ENCODE measurements around the gene UBE2E2.
"Not testable (repeated sequence)": the region's sequence is repeated elsewhere in the genome, so short reads cannot be mapped to it uniquely, and the experiment has no call there.

The UBE2E2 gene

DNA sequence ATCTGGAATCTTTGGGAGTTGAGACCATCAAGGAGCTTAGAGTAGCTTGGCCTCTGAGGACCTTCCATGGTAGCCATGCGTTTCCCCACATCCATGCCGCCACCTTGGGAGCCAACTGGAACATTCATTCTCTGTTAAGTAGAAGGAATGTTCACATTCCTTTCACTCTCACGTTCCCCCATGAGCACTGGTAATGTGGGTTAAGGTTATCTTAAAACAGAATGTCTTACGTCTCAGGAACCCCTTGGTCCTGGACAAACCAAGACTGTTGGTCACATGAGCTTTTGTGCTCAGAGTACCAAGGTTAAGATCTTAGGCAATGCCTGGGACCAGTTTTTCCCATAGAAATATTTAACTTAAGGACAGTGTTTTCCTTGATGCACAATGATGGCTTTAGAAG is 390.9 kb downstream of the UBE2E2 start:
- no peak for DNase-seq

DNA sequence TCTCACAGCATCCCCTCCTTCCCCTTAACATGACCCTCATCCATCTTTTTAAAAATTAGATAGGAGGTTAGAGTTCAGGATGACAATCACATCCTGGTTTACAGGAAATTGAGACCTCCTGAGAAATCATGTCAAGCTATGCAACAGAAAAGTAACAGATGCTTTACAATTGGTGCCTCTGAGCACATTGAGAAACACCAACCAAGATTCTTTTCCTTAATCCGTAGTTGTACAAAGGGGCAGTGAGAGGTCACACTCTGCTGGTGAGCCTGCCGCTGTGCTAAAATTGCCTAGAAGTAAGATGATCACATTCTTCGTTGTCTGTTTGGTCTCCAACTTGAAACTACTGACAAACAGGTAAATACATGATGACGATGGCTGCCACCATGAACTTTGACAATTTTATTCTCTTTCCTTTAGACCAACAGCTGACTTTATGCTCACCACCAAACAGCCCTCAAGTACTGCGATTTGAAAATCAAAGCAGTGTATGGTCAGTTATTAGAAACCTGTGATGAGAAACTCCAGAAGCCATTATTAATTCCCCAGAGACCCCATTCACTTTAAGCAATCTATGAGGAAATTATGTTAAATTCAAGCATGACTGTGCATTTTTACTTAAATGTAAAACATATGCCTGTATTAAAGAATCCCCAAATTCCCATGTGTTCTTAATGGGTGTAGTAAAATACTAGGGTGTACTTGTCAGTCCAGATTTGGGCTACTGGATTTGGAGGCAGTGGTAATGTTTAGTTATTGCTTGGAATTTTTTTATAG is 392.0 kb downstream of the UBE2E2 start:
- no peak for DNase-seq

DNA sequence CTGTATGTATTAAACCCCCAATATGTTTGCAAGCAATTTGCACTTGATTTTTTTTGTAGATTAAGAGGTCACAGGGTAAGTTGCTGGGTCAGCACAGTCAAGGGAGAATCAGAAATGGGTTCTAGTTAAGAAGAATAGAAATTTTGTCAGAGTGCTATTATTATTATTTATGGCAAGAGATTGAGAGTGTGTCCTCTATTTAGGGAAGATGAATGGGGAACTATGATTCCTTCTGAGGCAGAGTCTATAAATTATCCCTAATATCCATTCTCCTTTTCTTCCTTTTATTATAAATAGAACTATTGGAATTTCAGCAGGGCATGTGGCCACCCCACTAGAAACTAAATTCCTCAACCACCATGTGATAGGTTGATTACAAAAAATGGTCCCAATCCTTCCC is 392.7 kb downstream of the UBE2E2 start:
- DNase-seq, result no peak

DNA sequence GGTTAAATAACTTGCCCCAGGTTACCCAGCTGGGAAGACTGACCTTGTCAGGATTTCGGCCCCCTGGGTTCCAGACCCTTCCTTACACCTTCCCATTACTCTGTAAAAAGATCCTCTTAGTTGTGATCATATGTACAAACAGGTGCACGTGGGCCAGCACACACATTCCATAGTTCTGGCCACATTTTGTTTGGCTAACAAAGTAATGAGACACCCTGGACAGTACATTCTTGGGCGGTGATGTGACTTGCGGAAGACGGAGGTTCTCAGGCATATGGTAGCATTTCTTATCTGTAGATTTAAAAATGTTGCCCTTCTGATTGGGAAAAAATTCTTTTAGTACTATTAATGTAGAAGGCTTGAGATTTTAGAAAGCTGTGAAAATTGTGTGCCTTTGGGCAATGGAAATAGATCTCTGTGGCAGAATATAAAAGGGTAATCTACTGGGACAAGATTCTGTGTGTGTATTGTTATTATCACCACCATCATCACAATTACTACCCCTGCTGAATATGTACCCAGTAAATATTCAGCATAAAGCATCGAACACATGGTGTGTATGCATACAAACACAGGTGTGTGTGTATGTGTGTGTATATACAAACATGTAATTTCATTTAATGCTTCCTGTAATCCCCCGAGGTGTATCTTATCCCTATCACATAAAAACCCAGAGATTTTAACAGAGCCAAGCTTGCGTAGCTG is 397.2 kb downstream of the UBE2E2 start:
- DNase-seq, result peak in 1 of 3 experiments; percentile 36

DNA sequence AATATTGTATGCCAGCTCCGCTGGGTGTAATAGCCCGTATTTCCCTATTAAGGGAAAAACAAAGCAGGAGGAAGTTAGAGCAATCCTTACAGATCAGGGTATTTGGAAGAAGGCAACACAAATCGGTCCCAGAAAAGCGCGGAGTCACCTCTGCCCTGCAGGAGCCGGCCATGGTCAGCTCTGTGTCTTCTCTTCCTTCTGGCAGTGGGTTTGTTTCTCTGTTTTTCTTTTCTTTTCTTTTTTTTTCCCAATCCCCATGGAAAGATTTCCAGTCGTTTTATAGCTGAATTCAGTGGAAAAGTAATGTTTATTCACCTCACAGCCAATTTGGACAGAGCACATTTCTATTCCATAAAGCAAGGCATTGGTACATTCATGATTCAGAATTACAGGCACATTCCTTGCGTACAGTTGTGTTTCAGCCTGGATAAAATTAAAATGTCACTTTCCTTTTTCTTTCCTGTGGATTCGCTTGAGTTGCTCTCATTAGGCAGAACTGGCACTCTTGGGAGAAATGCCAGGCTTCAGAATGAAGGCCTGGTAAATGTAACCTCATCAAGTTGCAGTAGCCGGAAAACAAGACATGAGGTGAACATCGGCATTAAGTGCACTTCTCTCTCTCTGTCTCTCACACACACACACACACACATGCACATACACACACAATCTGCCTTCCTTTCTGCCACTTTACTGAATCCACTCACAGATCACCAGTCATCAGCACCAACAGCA is 398.1 kb downstream of the UBE2E2 start:
- no peak for DNase-seq

DNA sequence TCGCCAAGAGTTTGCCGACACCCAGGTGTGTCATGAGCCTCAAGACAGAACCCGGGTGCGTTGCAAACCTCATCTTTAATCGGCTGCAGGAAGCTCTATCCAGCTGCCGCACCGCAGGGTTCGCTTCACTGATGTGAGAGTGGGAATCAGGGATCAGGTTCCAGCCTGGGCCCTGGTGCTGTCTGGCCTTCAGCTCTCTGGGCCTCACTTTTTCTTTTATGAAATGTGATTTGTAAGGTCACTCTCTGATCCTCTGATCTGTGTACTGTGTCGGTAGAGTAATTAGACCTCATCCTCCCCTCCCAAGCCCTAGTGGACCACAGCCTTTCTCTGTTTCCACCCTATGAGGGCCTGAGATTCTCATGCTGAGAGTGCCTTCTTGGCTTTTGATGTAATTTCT is 399.8 kb downstream of the UBE2E2 start:
- peak in 2 of 3 experiments; percentile 2 to 29 for DNase-seq

DNA sequence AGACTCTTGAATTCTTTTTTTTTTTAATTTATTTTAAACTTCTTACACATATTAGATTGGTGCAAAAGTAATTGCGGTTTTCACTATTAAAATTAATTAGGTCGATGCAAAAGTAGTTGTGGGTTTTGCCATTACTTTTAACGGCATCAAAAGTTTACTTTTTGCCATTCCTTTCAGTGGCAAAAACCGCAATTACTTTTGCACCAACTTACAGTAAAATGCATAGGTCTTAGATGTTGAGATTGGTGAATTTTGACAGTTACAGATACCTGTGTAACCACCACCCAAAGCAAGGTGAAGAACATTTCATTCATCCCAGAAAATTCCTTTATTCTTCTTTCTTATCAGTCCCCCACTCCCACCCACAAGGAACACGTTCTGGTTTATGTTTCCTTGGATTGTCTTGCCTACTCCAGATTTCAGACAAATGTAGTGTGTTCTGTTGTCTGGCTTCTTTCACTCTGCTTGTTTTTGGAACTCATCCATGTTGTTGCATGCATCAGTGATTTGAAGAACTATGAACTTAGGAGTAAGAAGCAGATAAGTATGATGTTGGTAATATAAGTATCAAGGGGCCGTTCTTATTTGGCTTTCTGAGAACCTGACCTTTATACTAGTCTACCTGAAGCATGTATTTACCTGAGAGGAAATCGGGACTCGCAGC is 404.2 kb downstream of the UBE2E2 start:
- no peak for DNase-seq

DNA sequence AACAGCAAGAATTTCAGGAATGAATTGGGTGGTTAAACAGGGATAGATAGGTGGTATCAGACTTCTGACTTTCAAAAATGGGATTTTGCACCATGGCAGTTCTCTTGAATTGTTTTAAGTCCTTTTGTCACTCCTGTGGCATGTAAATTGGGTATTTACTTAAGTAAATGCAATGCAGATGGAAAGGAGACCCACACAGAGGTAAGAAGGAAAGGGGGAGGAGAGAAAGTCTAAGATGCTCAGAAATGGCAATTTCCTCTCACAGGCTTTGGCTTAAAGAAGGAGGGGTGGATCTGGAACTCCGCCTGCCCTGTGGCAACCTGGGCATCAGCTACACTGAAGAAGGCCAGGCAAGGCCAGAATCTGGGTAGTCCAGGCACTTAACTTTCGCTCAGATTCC is 405.5 kb downstream of the UBE2E2 start:
- DNase-seq, result no peak

DNA sequence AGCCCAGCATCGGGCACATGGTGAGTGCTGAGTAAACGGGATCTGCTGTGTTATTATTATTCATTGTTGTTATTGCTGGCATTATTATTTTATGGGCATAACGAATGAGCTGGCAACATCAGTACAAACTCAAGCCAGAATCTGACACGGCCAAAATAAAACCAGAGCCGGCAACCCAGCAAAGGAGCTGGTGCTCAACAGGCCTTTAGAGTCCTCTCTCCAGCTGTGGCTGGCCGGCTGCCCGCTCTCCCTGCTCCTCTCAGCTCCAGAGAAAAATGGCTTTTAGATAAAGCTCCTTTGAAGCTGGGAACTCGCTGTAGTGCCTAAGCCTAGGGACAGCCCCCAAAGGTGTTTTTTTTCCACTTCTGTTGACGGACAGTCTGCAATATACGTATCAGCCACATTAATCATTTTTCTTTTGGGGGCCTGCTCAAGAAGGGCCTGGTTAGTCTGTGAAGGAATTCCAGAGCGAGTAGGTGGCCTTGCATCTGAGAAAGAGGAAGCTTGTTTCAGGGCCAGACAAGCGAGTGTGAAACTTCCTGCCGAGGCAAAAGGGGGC is 408.7 kb downstream of the UBE2E2 start:
- no peak for DNase-seq

DNA sequence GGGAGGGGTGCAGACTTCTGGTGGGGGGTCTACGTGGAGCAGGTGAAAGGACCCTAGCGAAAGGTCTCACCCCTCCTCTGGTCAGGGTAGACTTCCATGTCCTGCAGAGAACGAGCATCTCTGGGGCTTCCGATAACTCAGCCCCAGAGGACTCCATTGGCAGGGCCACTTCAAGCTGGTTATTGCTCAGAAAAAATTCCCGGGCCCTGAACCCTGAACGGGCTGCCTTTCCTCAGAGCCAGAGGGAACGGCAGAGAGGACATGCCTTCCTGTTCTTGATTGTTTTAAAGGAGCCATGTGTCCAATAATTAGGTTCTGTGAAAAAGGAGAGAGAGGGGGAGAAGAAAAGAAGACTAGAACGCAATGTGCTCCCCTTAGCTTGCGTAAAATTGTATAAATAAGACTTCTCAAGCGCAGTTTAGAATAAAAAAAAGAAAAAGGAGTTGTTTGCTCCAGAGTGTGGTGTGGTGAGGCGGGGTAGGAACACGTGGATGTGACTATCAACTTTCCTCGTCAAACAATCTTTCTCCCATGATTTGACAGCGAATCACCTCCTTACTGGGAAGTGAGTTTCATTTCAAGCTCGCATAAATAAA is 409.3 kb downstream of the UBE2E2 start:
- DNase-seq, result no peak

DNA sequence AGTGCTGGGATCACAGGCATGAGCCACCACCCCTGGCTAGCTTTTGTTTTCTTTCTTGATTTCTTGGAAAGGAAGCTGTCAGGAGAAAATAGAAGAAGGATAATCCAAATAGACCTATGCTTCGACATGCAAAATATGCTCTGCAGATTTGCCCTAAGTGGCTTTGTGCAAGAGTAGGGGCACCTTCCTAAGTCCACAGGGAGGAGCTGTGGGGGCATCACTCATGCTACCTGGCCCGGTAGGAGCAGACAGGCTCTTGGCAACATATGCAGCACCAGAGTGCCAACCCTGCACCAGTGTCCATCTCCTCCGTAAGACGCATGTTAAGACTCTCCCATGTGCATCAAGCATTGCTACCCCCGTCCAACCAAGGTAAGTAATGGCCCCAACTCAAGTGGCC is 411.9 kb downstream of the UBE2E2 start:
- no peak for DNase-seq

DNA sequence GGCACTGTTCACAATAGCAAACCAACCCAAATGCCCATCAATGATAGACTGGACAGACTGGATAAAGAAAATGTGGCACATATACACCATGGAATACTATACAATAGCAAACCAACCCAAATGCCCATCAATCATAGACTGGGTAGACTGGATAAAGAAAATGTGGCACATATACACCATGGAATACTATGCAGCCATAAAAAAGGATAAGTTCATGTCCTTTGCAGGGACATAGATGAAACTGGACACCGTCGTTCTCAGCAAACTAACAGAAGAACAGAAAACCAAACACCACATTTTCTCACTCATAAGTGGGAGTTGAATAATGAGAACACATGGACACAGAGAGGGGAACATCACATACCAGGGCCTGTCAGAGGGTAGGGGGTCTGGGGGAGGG is 415.3 kb downstream of the UBE2E2 start:
- DNase-seq, result not testable (repeated sequence)

DNA sequence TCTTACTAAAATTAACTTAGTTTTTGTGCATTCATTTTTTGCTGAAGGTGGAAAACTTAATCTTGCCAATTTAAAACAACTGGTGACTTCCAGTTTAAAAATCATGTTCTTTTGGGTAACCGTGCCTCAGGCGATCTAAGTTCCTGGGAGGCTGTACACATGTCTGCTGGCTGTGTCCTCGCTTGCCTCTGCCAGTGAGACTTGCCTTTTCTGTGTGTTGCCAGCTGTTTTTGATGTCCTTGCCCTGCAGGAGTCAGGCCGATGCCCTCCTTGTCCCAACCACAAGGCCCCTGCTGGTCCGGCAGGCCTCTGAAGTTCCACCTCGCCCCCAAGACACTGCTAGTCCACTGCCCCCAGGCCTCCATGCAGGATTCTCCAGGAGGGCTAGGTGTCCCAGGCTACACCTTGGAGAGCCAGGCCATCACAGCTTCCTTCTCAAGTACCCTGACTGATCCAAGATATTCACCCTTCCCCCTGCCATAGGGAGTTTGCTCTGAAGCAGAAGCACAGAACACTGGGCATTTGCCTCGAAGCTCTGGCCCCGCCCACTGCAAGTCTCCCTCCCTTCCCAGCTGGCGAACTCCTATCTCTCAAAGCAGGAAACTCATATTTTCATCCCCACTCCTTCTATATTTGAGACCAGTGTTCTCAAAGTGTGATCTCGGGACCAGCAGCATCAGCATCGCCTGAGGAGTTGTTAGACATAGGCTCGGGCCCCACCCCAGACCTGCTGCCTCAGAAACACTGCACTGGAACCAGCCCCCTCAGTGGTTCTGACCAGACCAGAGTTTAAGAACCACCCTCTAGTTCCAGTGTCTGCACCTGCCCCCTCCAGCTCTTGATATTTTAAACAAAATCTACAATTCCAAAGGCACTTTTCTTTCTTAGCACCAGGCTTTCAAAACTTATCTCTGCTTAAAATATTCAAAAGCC is 416.8 kb downstream of the UBE2E2 start:
- no peak for DNase-seq

DNA sequence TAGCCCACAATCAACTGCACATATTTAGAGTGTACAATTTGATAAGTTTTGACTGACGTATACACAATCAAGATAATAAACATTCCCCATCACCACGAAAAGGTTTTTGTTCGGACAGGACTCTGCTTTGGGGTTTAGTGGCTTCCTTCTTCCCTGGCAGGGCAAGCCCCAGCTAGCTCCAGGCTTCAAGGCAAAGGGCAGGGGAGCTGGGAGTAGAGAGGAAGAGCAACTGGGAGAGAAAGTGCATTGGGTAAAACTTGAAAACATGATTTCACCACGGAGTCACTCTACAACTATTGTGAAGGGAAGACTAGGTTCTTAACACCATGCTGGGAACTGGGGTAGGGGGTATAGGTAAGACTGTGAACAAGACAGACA is 417.5 kb downstream of the UBE2E2 start:
- DNase-seq, result no peak

DNA sequence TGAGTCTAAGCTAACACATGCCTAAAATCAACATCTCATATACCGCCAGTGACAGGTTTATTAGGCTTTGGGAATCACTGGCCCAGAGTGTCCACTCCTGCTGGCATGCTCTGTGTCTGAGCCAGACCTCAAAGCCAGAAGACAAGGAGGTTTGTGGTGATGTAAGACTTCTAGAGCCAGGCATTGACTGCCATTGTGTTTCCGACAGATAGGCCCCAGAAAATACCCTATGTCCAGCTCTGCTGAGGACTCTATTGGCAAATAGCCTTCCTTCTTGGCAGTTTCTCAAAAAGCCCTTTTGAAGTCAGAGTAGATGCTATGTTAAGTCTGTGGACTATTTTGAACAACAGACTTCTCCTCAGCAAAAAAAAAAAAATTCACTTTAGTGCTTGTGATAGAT is 420.7 kb downstream of the UBE2E2 start:
- no peak for DNase-seq

DNA sequence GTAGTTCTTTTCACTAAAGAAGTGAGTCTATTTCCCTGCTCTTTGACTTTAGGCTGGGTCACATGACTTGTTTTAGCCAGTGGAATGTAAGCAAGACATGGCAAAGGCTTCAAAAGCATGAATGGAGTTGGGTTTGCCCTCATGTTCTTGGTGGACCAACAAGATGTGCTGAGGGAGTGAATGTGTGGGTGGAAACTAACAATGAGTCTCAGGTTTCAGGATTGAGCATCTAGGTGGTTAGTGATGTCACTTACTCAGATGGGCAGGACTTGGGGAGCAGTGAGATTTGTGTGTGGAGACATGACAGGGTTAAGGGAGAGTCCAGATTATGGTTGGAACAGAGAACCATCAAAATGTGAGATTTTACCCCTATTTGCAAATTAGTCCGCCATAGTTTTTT is 421.2 kb downstream of the UBE2E2 start:
- DNase-seq, result no peak

DNA sequence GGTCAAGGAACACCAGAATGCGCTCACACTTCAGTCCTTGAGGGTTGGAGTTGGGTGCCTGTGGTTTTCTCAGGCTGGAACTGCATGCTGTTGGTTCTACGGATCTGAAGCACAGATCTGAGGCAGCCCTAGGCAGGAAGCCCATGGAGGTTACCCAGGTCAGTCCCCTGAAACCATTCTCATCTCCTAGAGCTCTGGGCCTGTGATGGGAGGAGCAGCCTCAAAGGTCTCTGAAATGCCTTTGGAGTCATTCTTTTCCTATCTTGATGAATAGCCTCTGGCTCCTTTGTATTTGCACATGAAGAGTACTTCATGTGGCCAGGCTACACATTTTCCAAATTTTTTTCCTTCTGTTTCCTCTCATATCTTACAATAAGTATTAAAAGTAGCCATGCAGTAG is 423.3 kb downstream of the UBE2E2 start:
- DNase-seq, result no peak

DNA sequence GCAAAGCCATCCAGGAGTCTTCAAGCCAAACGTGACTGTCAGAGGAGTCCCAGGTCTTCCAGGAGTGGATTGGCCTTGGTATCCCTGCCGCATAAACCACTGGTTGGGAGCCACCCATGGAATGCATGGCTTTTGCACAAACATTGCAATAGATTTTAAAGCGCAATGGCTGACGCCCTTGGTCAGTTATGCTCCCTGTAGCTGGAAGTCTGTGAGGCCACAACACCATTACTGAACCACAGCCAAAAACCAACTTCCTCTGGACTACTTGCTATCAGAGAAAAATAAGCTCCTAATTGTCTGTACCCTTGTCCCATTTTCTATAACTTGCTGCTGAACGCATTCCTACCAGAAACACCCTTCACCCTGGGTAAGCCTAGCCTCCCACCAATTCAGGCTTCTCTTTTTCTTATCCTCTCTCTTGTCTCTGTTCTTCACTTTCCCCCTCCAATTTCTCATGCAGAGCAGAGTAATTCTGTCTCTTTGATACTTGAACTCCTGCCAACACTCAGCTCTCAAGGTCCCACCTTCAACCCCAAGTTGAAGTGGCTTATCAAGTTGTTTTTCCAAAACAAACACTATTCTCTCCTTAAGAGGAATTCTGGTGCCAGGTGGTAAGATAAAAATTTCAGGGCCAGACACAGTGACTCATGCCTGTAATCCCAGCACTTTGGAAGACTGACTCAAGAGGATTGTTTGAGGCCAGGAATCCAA is 426.2 kb downstream of the UBE2E2 start:
- peak in 2 of 3 experiments; percentile 20 to 80 for DNase-seq

DNA sequence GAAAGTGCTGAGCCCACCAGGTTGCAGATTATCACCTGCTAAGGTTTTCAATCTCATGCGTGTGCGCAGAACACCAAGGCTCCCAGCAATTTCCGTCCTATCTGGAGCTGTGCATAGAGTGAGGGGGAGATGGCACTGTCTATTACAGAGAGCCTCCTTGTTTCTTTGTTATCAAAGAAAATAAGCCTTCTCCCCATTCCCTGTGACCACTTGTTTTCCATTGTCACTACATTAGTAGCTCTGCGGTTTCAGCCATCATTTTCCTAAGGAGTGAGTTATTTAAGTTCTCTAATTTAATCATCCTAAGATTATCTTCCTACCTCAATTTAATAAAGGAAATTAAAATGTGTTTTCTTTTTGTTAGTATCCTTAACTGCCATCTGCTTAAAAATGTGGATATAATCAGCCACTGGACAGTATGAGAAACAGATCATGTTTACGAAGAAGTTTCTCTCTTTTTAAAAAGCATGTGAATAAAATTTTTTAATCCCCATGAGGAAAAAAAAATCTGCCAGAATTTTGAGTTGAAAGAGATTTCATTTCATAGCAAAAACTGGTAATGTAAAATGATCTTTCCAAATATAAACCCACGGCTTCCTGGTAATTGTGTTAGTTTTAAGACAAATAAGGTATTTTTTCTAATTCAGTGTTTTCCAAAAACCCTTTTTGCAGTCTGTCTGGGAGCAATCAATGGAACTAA is 430.3 kb downstream of the UBE2E2 start:
- DNase-seq, result no peak

DNA sequence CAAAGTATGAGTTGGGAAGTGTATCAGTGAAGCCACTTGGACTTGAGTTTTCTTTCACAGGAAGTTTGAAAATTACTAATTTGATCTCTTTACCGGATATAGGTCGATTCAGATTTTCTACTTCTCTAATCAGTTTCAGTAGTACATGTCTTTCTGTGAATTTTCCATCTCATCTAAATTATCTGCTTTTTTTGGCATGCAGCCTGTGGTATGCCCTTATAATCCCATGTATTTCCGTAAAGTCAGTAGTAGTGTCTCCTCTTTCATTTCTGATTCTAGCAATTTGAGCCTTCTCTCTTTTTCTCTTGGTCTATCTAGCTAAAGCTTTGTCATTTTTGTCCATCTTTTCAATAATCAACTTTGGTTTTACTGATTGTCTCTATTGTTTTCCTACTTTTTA is 434.2 kb downstream of the UBE2E2 start:
- no peak for DNase-seq
